GM12878 (cell line): ENCODE measurements around the gene PRTFDC1. TPM values are rescaled to one million over a fixed set of nuclear protein-coding genes. Genes with fewer than 3 reads are reported as not detected.

Experiments used
- ATAC-seq: fragments of 200-7000 bp; cut with Tn5 transposase; 3 replicates; pipeline ENCODE4 v1.9.1; 2020; ENCODE audit warnings: mild to moderate bottlenecking, moderate library complexity
- BruUV-seq: library from RNA; stranded (reverse); fragments of 400-500 nt; replicated peaks from 2 replicates; lab custom pipeline; 2021; lab: Mats Ljungman, UMichigan
- CTCF ChIA-PET: fragments of 300-600 bp; sonication (Branson Sonifier 250); formaldehyde crosslinking; extraction: SDS; loops from one replicate; lab custom pipeline; 2021; ENCODE audit warnings: inconsistent platforms; lab: Yijun Ruan, JAX
- POLR2A ChIA-PET: fragments of 350-600 bp; formaldehyde crosslinking; extraction: SDS; loops from one replicate; lab custom pipeline; 2021; ENCODE audit warnings: inconsistent platforms; lab: Charles Lee
- RAD21 ChIA-PET: fragments of 300-600 bp; sonication (Branson Sonifier 250); formaldehyde crosslinking; loops from one replicate; lab custom pipeline; 2023; ENCODE audit warnings: antibody characterized with exemption; ENCODE audit not compliant: unreplicated experiment; lab: Charles Lee
- SMC1A ChIA-PET: fragments of 300-600 bp; sonication (Branson Sonifier 250); formaldehyde crosslinking; loops from one replicate; lab custom pipeline; 2023; ENCODE audit not compliant: unreplicated experiment, uncharacterized antibody; lab: Charles Lee
- DNase-seq: peaks from one replicate; pipeline ENCODE4 v3.0.0-alpha.2; 2011; ENCODE audit warnings: low read depth, low spot score
- FAIRE-seq: peaks from 3 replicates; lab custom pipeline; 2011; peaks lifted over from hg19 to GRCh38; lab: Jason Lieb, UNC
- H2AFZ ChIP-seq: 2 replicates; pipeline ENCODE4 v1.6.0; 2011; ENCODE audit warnings: low read depth, low read length, control low read depth; ENCODE audit not compliant: control insufficient read depth
- H3K27ac ChIP-seq: 2 replicates; pipeline ENCODE4 v1.5.1; 2011; ENCODE audit warnings: control low read depth; ENCODE audit not compliant: control insufficient read depth, insufficient read depth
- H3K27me3 ChIP-seq, 2 experiments: replicated peaks in 1 of 2; 2 replicates each; pipeline versions ENCODE4 v1.6.0 to v1.6.1; 2011; ENCODE audit warnings: low read length in 1 of 2; ENCODE audit not compliant: control insufficient read depth in 2 of 2, insufficient read depth in 2 of 2
- H3K36me3 ChIP-seq, 2 experiments: 2 replicates each; pipeline ENCODE4 v1.5.1; 2011; ENCODE audit warnings: low read length in 1 of 2; ENCODE audit not compliant: control insufficient read depth in 2 of 2, insufficient read depth in 2 of 2
- H3K4me1 ChIP-seq: 2 replicates; pipeline ENCODE4 v1.6.1; 2011; ENCODE audit warnings: mild to moderate bottlenecking, low read length, moderate library complexity, mixed read lengths; ENCODE audit not compliant: control insufficient read depth, insufficient read depth
- H3K4me2 ChIP-seq: 2 replicates; pipeline ENCODE4 v1.6.0; 2011; ENCODE audit warnings: control low read depth; ENCODE audit not compliant: control insufficient read depth, insufficient read depth
- H3K4me3 ChIP-seq: fragments of 200-600 bp; sonication (generic); 2 replicates; pipeline ENCODE4 v1.5.1; 2016
- H3K79me2 ChIP-seq: 2 replicates; pipeline ENCODE4 v1.6.0; 2011; ENCODE audit warnings: low read length; ENCODE audit not compliant: control insufficient read depth, insufficient read depth
- H3K9ac ChIP-seq: 2 replicates; pipeline ENCODE4 v1.8.0; 2011; ENCODE audit warnings: low read length, control low read depth, mixed read lengths; ENCODE audit not compliant: control insufficient read depth, insufficient read depth
- H3K9me3 ChIP-seq: replicated peaks from 3 replicates; pipeline ENCODE4 v1.5.1; 2011; ENCODE audit warnings: mild to moderate bottlenecking, low read length; ENCODE audit not compliant: control insufficient read depth, insufficient read depth
- H4K20me1 ChIP-seq: 2 replicates; pipeline ENCODE4 v1.6.0; 2011; ENCODE audit not compliant: control insufficient read depth, insufficient read depth
- MXI1 ChIP-seq: fragments of 150-350 bp; IDR thresholded peaks from 2 replicates; pipeline ENCODE4 v1.6.1; 2011; ENCODE audit warnings: low read depth, mild to moderate bottlenecking, inconsistent platforms, low read length, improper control_type of control experiment
- NFYA ChIP-seq: IDR thresholded peaks from 2 replicates; pipeline ENCODE4 v1.6.1; 2011; ENCODE audit warnings: low read depth, mild to moderate bottlenecking, low read length, improper control_type of control experiment, borderline replicate concordance
- NFYB ChIP-seq: IDR thresholded peaks from 2 replicates; pipeline ENCODE4 v1.6.1; 2011; ENCODE audit warnings: low read depth, mild to moderate bottlenecking, low read length, improper control_type of control experiment, moderate library complexity; ENCODE audit not compliant: insufficient read depth
- SMC3 ChIP-seq: IDR thresholded peaks from 2 replicates; pipeline ENCODE4 v1.6.1; 2011; ENCODE audit warnings: low read length, improper control_type of control experiment, borderline replicate concordance
- TCF12 ChIP-seq: IDR thresholded peaks from 2 replicates; pipeline ENCODE4 v1.6.1; 2011; ENCODE audit warnings: low read depth, mild to moderate bottlenecking, low read length
- WGBS: methylation state at CpG from one replicate; pipeline ENCODE4 v1.1.6; 2016; ENCODE audit warnings: low lambda C conversion rate; ENCODE audit not compliant: insufficient replicate concordance, insufficient coverage; ENCODE audit errors: missing lambda C conversion rate; 5-methylcytosine and 5-hydroxymethylcytosine counted together
- in situ Hi-C: fragments of 300-500 bp; cut with MboI; formaldehyde crosslinking; loops from 9 replicates; pipeline ENCODE4 v1.14.3; 2018; ENCODE audit warnings: mixed read lengths
- intact Hi-C: fragments of 100-400 bp; cut with micrococcal nuclease; formaldehyde crosslinking; loops from one replicate; pipeline ENCODE4 v1.14.2; 2022; ENCODE audit not compliant: unreplicated experiment
- polyA plus RNA-seq, 11 experiments: library from polyadenylated mRNA; depleted of rRNA in 4 of 11; unstranded in 6 of 11; stranded (reverse) in 5 of 11; fragments of >200 nt; fragmentation: Nextera tagmentation in 4 of 11; fragmentation: Illumina TruSeq in 1 of 11; extraction: Ambion mirVana in 4 of 11; extraction: Trizol in 1 of 11; gene quantifications; 1 replicate in 1 of 11; 2 replicates in 10 of 11; pipeline versions ENCODE4 v1.2.1 to v1.2.3, GENCODE V29; 2011 to 2016; ENCODE audit warnings: inconsistent platforms in 2 of 11, missing spikeins in 2 of 11, low read depth in 1 of 11
- total RNA-seq, 4 experiments: library from RNA; depleted of rRNA in 3 of 4; stranded (reverse); fragments of >200 nt in 3 of 4; fragmentation: Illumina TruSeq in 1 of 4; extraction: Trizol in 1 of 4; gene quantifications; 2 replicates each; pipeline versions ENCODE4 v1.2.1 to v1.2.3, GENCODE V29; 2013 to 2021
- TF ChIP-seq, protein P1 (sequence below): fragments of 450-650 bp; IDR thresholded peaks from 2 replicates; pipeline ENCODE4 v1.6.1; 2018; ENCODE audit warnings: mild to moderate bottlenecking, low read depth, moderate library complexity; ENCODE audit not compliant: partially characterized antibody

Gene PRTFDC1
- total and polyA plus RNA-seq, 10 of the 15 experiments (the other 5 are each of a cell fraction or from before 2014, with no cell fraction given): 5.5 to 17.3 (median 11.3) TPM

GRCh38 chr10:24879861-24880260, 72.5 kb downstream of the PRTFDC1 start:
- H3K4me2 ChIP-seq: no peak overlapping the region
- no peaks in the 10 kb centered on the region for H3K79me2 ChIP-seq
- no peak overlapping the region for H3K27ac ChIP-seq
- no peak for ATAC-seq
- 41% methylated on average over 5 of the region's 5 CpGs for WGBS
- no peak overlapping the region for H3K4me3 ChIP-seq
- no peak overlapping the region for H3K9ac ChIP-seq
- no peak for DNase-seq
- ChIA-PET CTCF (interaction anchor here (1.0 to 2.6 kb wide), 2 partner anchors 14 to 237 kb away, joined by 3 to 7 read pairs; no protein-coding TSS in a partner anchor), SMC1A (interaction anchor here (0.6 to 3.3 kb wide), 7 partner anchors 10 to 110 kb away, joined by 3 to 14 read pairs (median 5); no protein-coding TSS in a partner anchor), RAD21 (interaction anchor here (1.1 to 1.4 kb wide), 3 partner anchors 15 to 50 kb away, joined by 3 to 6 read pairs (median 5); no protein-coding TSS in a partner anchor), POLR2A (interaction anchor here (0.6 kb wide), 1 partner anchor 18 kb away, joined by 6 read pairs; no protein-coding TSS in a partner anchor)
- intact Hi-C loops: no loop called here
- no TSS peak for BruUV-seq
- H3K9me3 ChIP-seq: peaks cover under 1% of the 10 kb centered on the region; the same call in 2 of the 3 replicates
- TF ChIP-seq NFYB (no peak), NFYA (no peak), TCF12 (no peak), SMC3 (no peak), MXI1 (no peak)
- TF ChIP-seq, protein P1, sequence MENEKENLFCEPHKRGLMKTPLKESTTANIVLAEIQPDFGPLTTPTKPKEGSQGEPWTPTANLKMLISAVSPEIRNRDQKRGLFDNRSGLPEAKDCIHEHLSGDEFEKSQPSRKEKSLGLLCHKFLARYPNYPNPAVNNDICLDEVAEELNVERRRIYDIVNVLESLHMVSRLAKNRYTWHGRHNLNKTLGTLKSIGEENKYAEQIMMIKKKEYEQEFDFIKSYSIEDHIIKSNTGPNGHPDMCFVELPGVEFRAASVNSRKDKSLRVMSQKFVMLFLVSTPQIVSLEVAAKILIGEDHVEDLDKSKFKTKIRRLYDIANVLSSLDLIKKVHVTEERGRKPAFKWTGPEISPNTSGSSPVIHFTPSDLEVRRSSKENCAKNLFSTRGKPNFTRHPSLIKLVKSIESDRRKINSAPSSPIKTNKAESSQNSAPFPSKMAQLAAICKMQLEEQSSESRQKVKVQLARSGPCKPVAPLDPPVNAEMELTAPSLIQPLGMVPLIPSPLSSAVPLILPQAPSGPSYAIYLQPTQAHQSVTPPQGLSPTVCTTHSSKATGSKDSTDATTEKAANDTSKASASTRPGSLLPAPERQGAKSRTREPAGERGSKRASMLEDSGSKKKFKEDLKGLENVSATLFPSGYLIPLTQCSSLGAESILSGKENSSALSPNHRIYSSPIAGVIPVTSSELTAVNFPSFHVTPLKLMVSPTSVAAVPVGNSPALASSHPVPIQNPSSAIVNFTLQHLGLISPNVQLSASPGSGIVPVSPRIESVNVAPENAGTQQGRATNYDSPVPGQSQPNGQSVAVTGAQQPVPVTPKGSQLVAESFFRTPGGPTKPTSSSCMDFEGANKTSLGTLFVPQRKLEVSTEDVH: no peak
- H4K20me1 ChIP-seq: no peaks in the 10 kb centered on the region
- in situ Hi-C loops: no loop called here
- H3K36me3 ChIP-seq: no peaks in the 10 kb centered on the region
- H3K27me3 ChIP-seq: no peaks in the 10 kb centered on the region
- FAIRE-seq: no peak
- no peak overlapping the region for H2AFZ ChIP-seq
- no peaks in the 10 kb centered on the region for H3K4me1 ChIP-seq
